ENCODE results near the gene DNAJB8.

The DNAJB8 gene

DNA sequence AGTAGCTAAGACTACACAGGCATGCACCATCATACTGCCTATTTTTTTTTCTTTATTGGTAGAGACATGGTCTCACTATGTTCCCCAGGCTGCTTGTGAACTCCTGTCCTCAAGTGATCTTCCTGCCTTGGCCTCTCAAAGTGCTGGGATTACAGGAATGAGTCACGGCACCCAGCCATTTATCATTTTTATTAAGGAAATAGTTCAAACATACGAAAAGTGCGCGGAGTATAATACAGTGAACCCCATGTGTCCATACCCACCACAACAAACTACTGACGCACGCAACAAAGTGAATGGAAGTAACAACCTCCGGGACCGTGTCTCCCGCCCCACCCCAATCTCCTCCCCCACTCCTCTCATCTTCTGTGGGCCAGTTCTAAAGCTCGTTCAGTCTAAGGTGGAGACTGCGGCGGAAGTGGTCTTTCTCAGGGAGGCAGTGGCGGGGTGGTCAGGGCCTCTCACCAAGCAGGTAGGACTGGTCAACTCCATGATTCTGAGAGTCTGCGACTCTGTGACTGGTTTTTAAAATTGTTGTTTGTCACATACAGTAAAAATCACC, 42.1 kb downstream of the DNAJB8 start:
- DNase-seq = no peak

GRCh38 chr3:128423525-128424147, 43.1 kb downstream of the DNAJB8 start:
- no peak for DNase-seq

- DNase-seq = no peak
These were observed 43.7 kb downstream of the DNAJB8 start for GRCh38 chr3:128422762-128423524.

GRCh38 chr3:128421966-128422365, 44.7 kb downstream of the DNAJB8 start:
- DNase-seq = no peak

- DNase-seq = no peak
These were observed 45.3 kb downstream of the DNAJB8 start for GRCh38 chr3:128421439-128421836.

DNA sequence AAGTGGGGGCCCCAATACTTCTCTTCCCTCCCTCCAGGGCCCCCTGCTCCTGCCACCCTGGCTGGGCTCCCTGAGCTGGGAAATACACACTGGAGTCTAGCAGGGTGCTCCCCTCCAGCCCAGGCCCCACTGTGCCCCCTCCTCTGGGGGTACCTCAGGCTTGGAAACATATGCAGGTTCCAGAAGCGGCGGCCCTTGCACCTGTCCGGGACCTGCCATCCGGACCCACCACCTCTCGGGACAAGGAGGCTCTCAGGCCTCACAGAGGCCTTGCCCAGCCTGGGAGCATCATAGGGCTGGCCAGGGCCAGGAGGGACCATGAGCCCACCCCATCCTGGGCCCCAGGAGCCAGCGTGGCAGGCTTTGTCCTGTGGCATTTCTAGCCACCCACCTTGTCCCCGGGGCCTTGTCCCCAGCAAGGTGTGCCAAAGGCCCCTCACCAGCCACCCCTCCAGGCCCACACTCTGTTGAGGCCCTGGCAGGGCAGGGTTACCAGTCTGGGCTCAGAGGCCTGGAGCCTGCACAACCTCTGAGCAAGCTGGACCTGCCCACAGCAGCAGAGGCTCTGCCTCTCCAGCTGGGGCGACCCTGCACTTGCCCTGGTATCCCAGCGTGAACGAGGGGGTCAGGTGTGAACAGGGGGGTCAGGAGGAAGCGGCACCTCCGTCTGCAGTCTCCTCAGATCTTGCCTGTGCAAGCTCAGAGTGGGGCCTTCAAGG, 45.8 kb downstream of the DNAJB8 start:
- DNase-seq = no peak

DNA sequence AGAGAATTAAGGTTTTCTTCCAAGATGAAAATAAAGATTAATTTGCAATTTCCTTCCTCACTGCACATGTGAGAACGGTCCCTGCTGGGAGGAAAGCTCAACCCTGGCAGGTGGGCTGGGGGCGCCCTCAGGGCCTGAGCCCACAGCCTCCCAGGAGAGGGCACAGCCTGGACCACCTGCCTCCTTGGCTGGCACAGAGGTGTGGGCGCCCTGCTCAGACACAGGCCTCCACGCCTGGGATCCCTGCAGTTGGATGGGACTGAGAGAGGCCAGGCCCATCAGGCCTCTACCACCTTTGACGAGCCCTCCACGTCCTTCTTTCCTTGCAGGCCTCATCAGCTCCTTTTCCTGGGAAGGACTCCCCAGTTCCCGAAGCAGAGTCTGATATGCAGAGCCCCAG, 46.4 kb downstream of the DNAJB8 start:
- no peak for DNase-seq

DNA sequence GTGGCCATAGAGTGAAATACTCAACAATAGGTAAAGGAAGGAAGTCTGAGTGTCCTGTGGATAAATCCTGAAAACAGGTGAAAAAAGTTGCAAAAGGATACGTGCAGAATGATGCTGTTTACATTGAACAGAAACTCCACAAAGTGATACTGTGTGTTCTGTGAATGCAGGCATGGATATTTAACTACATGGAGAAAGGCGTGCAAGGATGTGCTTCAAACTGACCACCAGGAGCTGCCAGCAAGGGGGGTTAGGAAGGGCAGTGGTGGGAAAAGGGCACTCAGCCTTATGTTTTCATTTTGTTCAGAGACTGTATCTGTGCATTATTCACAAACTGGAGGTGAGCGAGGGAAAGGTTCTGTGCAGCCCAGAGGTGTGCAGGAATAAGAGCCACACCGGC, 47.4 kb downstream of the DNAJB8 start:
- DNase-seq = no peak

DNA sequence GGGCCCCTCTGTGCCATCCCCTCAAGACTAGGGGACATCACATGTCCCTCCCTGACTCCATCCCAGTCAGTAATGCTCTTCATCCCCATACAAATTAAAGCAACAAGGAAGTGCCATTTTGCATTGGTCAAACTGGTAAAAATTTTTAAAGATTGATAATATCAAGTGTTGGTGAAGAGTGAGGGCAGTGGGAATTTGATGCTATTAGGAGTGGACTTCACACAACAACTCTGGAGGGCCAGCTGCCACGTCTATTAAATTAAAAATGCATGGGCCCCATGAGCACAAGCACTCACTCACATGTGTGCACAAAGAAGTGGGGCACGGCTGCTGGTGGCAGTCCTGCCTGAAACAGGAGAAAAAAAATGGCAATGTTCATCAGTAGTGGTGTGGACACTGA, 47.8 kb downstream of the DNAJB8 start:
- DNase-seq = no peak

- DNase-seq = no peak
These were observed 50.0 kb downstream of the DNAJB8 start for GRCh38 chr3:128416578-128417211.

GRCh38 chr3:128415773-128416577, 50.7 kb downstream of the DNAJB8 start:
- DNase-seq = no peak

- no peak for DNase-seq
These were observed 51.4 kb downstream of the DNAJB8 start for GRCh38 chr3:128415200-128415772.

DNA sequence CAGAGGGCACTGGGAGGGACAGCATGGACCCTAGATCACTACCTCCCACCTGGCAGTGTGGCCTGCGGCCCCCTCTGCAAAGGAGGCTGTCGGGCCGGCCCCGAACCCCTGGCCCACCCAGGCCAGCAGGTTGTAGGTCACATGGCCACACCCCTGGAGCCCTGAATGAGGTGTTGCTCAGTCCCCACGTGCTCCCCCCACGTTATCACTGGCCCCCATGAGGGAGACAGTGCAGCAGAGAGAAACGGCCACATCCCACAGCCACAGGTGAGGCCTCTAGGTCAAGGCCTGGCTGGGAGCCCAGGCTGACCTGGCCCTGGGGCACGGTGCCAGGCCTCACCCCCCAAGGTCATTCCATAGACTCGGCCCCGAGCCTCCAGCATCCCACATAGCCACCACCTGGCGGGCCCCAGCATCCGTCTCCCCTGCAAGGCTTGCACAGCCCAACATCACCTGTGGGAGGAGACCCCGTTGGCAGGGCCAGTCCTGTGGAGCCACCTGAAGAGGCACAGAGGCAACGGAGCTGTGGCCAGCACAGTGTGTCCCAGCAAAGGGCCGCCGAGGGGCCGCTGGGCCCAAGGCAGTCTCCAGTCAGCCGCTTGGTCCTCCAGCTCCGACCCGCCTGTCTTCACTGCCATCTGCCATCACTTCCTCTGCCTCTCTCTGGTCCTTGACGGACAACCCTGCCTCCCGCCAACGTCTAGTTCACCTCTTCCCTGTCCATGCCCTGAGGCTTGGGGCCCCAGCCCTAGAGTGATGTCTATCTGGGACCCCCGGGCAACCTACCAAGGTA, 53.1 kb downstream of the DNAJB8 start:
- DNase-seq = no peak

- DNase-seq = no peak
These were observed 53.7 kb downstream of the DNAJB8 start for GRCh38 chr3:128413003-128413370.
